Progenitor cell of endocrine pancreas (in vitro differentiated cells): ENCODE results near the gene TAS2R14. TPM values are rescaled to one million over a fixed set of nuclear protein-coding genes. Genes with fewer than 3 reads are reported as not detected.

ENCODE experiments used
- DNase-seq: peaks from one replicate; pipeline ENCODE4 v3.0.0; 2021; ENCODE audit warnings: low spot score; ENCODE audit not compliant: unreplicated experiment
- H3K27ac Mint-ChIP-seq: 2 replicates; pipeline ENCODE4 v1.8.0; 2021; ENCODE audit warnings: mild to moderate bottlenecking, moderate library complexity, mixed read lengths
- H3K27me3 Mint-ChIP-seq: 2 replicates; pipeline ENCODE4 v1.8.0; 2021; ENCODE audit warnings: mixed read lengths
- H3K36me3 Mint-ChIP-seq: 2 replicates; pipeline ENCODE4 v1.8.0; 2022; ENCODE audit warnings: mixed read lengths; ENCODE audit not compliant: insufficient read depth
- H3K4me1 Mint-ChIP-seq: 2 replicates; pipeline ENCODE4 v1.8.0; 2021; ENCODE audit warnings: low read depth, mixed read lengths
- H3K4me3 Mint-ChIP-seq: 2 replicates; pipeline ENCODE4 v1.8.0; 2021; ENCODE audit warnings: low read depth, mild to moderate bottlenecking, moderate library complexity, mixed read lengths
- H3K9me3 Mint-ChIP-seq: 2 replicates; pipeline ENCODE4 v1.8.0; 2021; ENCODE audit warnings: low read depth, mixed read lengths
- CTCF ChIP-seq: fragments of 200-600 bp; sonication (generic); IDR thresholded peaks from one replicate; pipeline ENCODE4 v1.5.0; 2021; ENCODE audit warnings: antibody characterized with exemption, mild to moderate bottlenecking; ENCODE audit not compliant: unreplicated experiment
- total RNA-seq: library from RNA; stranded (reverse); gene quantifications from 2 replicates; pipeline ENCODE4 v1.2.1, GENCODE V29; 2021

TAS2R14 gene
- total RNA-seq, 1 donor from 2014 or later = 5.7 TPM

- H3K27ac Mint-ChIP-seq = no peak overlapping the region
- TF ChIP-seq CTCF = no peak
- H3K9me3 Mint-ChIP-seq = peaks cover 7% of the 10 kb centered on the region
- H3K36me3 Mint-ChIP-seq = peaks cover 2% of the 10 kb centered on the region
- H3K4me3 Mint-ChIP-seq = no peak overlapping the region
- DNase-seq = no peak
- H3K27me3 Mint-ChIP-seq = no peaks in the 10 kb centered on the region
- H3K4me1 Mint-ChIP-seq = no peaks in the 10 kb centered on the region
These were observed 19.3 kb downstream of the TAS2R14 start for GRCh38 chr12:10919809-10920208.

- TF ChIP-seq CTCF = no peak
- Mint-ChIP-seq H3K27ac (no peak overlapping the region), H3K4me1 (no peaks in the 10 kb centered on the region), H3K9me3 (no peaks in the 10 kb centered on the region), H3K4me3 (no peak overlapping the region), H3K27me3 (no peaks in the 10 kb centered on the region), H3K36me3 (peaks cover 5% of the 10 kb centered on the region)
- no peak for DNase-seq
These were observed 28.7 kb downstream of the TAS2R14 start for GRCh38 chr12:10910380-10910779.

DNA sequence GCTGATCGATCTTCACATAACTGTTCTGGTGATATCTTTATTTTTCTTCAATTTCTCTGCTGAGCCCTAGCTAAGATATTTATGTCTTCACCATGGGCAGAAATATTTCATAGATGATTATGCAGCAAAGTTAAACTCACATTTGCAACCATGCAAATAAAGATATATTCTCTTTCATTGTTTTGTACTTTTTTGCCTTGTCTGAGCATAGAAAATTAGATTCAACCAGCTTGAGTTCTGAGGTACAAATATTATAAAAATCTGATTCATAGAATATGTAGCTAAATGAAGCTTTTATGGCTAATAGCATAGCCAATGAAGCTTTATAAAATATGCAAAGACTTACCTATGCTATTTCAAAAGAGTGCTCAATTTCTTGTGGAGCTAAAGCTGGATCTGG is 29.6 kb downstream of the TAS2R14 start, which contains the start of gene TAS2R13:
Gene TAS2R13 (minus strand): TSS at position 101 of the 400 bp plus-strand sequence. CDS start 264 bp downstream, outside the sequence.
- H3K9me3 Mint-ChIP-seq = peaks cover 8% of the 10 kb centered on the region
- no peak within 1 kb of the TSS for H3K27ac Mint-ChIP-seq
- DNase-seq = no peak
- H3K4me3 Mint-ChIP-seq = no peak within 1 kb of the TSS
- no peaks in the 10 kb centered on the region for H3K4me1 Mint-ChIP-seq
- TF ChIP-seq CTCF = no peak
- no peaks in the 10 kb centered on the region for H3K27me3 Mint-ChIP-seq
- peaks cover 13% of the 10 kb centered on the region for H3K36me3 Mint-ChIP-seq

DNA sequence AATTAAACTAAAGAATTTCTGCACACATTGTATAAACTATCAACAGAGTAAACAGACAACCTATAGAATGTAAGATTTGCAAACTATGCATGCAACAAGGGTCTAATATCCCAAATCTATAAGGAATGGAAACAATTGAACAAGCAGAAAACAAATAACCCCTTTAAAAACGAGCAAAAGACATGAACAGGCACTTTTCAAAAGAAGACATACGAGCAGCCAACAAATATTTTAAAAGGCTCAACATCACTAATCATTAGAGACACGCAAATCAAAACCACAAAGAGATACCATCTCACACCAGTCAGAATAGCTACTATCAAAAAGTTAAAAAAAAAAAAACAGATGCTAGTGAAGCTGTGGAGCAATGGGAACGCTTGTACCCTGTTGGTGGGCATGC is 34.4 kb downstream of the TAS2R14 start:
- H3K4me1 Mint-ChIP-seq = no peaks in the 10 kb centered on the region
- H3K27ac Mint-ChIP-seq = no peak overlapping the region
- no peaks in the 10 kb centered on the region for H3K27me3 Mint-ChIP-seq
- H3K4me3 Mint-ChIP-seq = no peak overlapping the region
- no peak for TF ChIP-seq CTCF
- H3K36me3 Mint-ChIP-seq = peaks cover 35% of the 10 kb centered on the region
- DNase-seq = no peak
- peaks cover 30% of the 10 kb centered on the region for H3K9me3 Mint-ChIP-seq

DNA sequence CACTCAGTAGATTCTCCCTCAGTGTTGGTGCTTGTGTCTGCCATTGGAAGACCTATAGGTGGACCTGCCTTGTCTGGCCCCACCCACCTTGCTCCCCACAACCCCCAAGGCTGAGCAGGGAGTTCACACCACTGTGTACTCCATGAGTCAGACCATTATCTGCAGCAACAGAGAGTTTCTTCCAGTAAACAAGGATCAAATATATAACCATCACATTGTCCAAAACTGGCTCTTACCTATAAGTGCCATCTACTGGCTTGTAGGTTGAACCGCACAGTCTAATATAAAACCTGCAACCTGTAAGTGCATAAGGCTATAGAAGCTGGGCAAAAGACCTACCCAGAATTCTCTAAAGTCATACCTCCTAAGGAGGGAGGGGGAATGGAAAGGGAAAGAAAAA is 37.6 kb downstream of the TAS2R14 start:
- no peak for DNase-seq
- H3K4me3 Mint-ChIP-seq = no peak overlapping the region
- H3K4me1 Mint-ChIP-seq = peaks cover 2% of the 10 kb centered on the region
- peaks cover 43% of the 10 kb centered on the region for H3K36me3 Mint-ChIP-seq
- no peaks in the 10 kb centered on the region for H3K27me3 Mint-ChIP-seq
- H3K27ac Mint-ChIP-seq = no peak overlapping the region
- TF ChIP-seq CTCF = peak; percentile 23
- peaks cover 42% of the 10 kb centered on the region for H3K9me3 Mint-ChIP-seq
